MM.1S (cell line): ENCODE data around the gene MLKL.

Source experiments
- CTCF ChIP-seq: fragments of 300-600 bp; sonication (generic); IDR thresholded peaks from 2 replicates; pipeline ENCODE4 v1.5.1; 2016; ENCODE audit warnings: antibody characterized with exemption, low read length, mixed read lengths
- EZH2 ChIP-seq: fragments of 300-600 bp; sonication (generic); optimal IDR thresholded peaks from 2 replicates; pipeline ENCODE3; 2017; ENCODE audit warnings: low read depth, mild to moderate bottlenecking, antibody characterized with exemption, low read length, mixed read lengths
- EZH2phosphoT487 ChIP-seq: fragments of 300-600 bp; sonication (generic); IDR thresholded peaks from 2 replicates; pipeline ENCODE4 v1.6.1; 2018; ENCODE audit warnings: antibody characterized with exemption, low read length

GRCh38 chr16:74625500-74626350 is 74.9 kb downstream of the MLKL start:
- TF ChIP-seq CTCF (no peak), EZH2 (no peak), EZH2phosphoT487 (no peak)
